ENCODE measurements around the gene SYPL1. TPM values are rescaled to one million over a fixed set of nuclear protein-coding genes. Genes with fewer than 3 reads are reported as not detected.

The SYPL1 gene
- total RNA-seq, 1 experiment from 2014 or later = 39.2 TPM

DNA sequence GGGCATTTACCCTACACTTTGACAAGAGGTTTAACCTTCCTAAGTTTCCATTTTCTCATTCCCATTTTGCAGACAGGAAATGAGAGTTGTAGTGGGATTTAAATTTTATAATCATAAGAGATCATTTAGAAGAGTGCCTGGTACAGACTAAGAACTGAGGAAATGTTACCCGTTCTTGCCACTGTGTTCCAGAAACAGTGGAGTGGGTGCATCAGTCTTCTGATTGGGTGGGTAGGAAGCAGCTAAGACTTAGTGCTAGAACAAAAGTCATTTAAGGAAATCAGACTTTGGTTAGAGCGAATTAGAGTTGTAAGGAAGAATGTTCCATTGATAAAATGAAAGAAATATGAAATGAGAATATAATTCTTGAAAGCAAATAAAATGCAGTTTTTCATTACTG is 8.4 kb upstream of the SYPL1 start:
- Histone ChIP-seq H2BK20ac (ENCODE audit: low read depth, low read length, poor library complexity, severe bottlenecking) (no peak overlapping the region), H3K9me3 (ENCODE audit: control insufficient read depth, low read depth, low read length) (no peaks in the 10 kb centered on the region), H3K14ac (ENCODE audit: insufficient read depth, low read length) (no peak overlapping the region), H3K27ac (ENCODE audit: insufficient read length, low read depth, low read length) (no peak overlapping the region), H3K4ac (ENCODE audit: low read depth, low read length) (no peak overlapping the region), H2BK15ac (ENCODE audit: low read depth, low read length) (no peak overlapping the region; the same call in 1 of the 2 replicates), H3K4me2 (ENCODE audit: insufficient read depth, insufficient read length, low read length) (no peak overlapping the region), H2AK5ac (ENCODE audit: insufficient read length, low read length) (no peak overlapping the region), H2BK12ac (ENCODE audit: insufficient read length, low read depth, low read length) (no peak overlapping the region), H2AFZ (ENCODE audit: low read length) (no peak overlapping the region), H4K91ac (ENCODE audit: insufficient read length, low read depth, low read length) (no peak overlapping the region), H3K56ac (ENCODE audit: insufficient read length, low read depth, low read length) (no peak overlapping the region), H3K18ac (ENCODE audit: insufficient read length, low read depth, low read length) (no peak overlapping the region), H3T11ph (ENCODE audit: low read length) (no peak overlapping the region), H4K8ac (replicated peaks; ENCODE audit: insufficient read length, low read depth, low read length) (no peak overlapping the region), H3K79me1 (ENCODE audit: insufficient read depth, low read depth, low read length, poor library complexity, severe bottlenecking) (no peaks in the 10 kb centered on the region), H3K79me2 (ENCODE audit: insufficient read depth, low read length) (no peaks in the 10 kb centered on the region), H3K4me1 (ENCODE audit: insufficient read depth, low read length) (peaks cover 5% of the 10 kb centered on the region; the same call in 1 of the 2 replicates), H3K9ac (ENCODE audit: extremely low read depth, insufficient read length, low read length) (no peak overlapping the region), H3K23me2 (ENCODE audit: insufficient read length, low read depth, low read length, poor library complexity, severe bottlenecking) (no peaks in the 10 kb centered on the region), H2BK120ac (ENCODE audit: low read depth, low read length, poor library complexity, severe bottlenecking) (no peak overlapping the region), H4K20me1 (ENCODE audit: control insufficient read depth, insufficient read depth, insufficient read length) (no peaks in the 10 kb centered on the region), H3K23ac (ENCODE audit: insufficient read length, low read depth, low read length) (no peak overlapping the region), H3K27me3 (ENCODE audit: insufficient read depth, low read length) (no peaks in the 10 kb centered on the region), H4K5ac (ENCODE audit: insufficient read length, low read depth, low read length) (no peak overlapping the region), H2BK5ac (ENCODE audit: insufficient read length, low read length) (no peak overlapping the region)
- no peaks in the 10 kb centered on the region for H3K27me3 Mint-ChIP-seq (ENCODE audit: low read depth)
- H3K4me3 Mint-ChIP-seq = no peak overlapping the region
- no peaks in the 10 kb centered on the region for H3K36me3 Mint-ChIP-seq (ENCODE audit: insufficient read depth in 1 of 3, low read depth in 3 of 3)
- H3K9me3 Mint-ChIP-seq = no peaks in the 10 kb centered on the region
- peaks cover 12 to 25% of the 10 kb centered on the region in 2 experiments for H3K4me1 Mint-ChIP-seq
- no peak for DNase-seq
- no peak overlapping the region for H3K27ac Mint-ChIP-seq
- WGBS (ENCODE audit: extremely low coverage, insufficient read length, low lambda C conversion rate) = 100% methylated on average over 1 of the region's 2 CpGs
- no peak for TF ChIP-seq CTCF (conservative IDR thresholded peaks at IDR 0.05)

All from H9 (cell line).